Measurements from ENCODE around the gene CHRNA10.

DNA sequence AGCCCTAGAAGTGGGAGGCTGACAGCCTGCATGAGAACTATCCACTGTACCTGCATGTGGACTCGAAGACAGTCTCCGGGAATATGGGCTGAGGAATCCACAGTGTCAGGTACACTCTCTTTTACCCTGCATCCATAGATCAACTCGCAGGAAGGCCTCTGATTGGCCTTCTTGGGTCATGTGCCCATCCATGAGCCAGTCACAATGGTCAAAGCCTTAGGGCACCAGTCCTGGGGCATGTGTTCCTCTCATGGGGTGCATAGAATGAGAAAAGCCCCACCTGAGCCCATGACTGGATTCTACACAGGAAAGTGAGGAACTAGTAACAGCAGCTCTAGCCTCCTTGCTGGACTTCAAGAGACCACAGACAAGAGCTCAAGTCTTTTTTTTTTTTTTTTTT is 15.6 kb downstream of the CHRNA10 start:
- TF ChIP-seq YY1 (IDR thresholded peaks at IDR 0.05; ENCODE audit: insufficient read depth, insufficient read length) (no peak), SUZ12 (IDR thresholded peaks at IDR 0.05; ENCODE audit: extremely low read depth, insufficient read depth, insufficient read length) (no peak)

Measured in NT2/D1 (cell line).